Spleen (tissue), 11 donors: ENCODE measurements around the gene IFI16. TPM values are rescaled to one million over a fixed set of nuclear protein-coding genes. Genes with fewer than 3 reads are reported as not detected.

Experiments used
- DNase-seq: peaks from one replicate; pipeline ENCODE4 v3.0.0-alpha.2; 2020
- H3K27ac ChIP-seq, 8 donors: fragments of 200-600 bp; sonication (generic) in 7 of 8; 1 replicate in 4 of 8; 2 replicates in 4 of 8; pipeline versions ENCODE4 v1.5.0 to v1.8.0; 2016 to 2021; ENCODE audit warnings: inconsistent platforms in 4 of 8, mild to moderate bottlenecking in 4 of 8, moderate library complexity in 1 of 8
- H3K27me3 ChIP-seq, 7 donors: fragments of 200-600 bp; sonication (generic) in 6 of 7; replicated peaks in 1 of 7; 1 replicate in 4 of 7; 2 replicates in 3 of 7; pipeline versions ENCODE4 v1.5.0 to v1.8.0; 2016 to 2021; ENCODE audit warnings: inconsistent platforms in 3 of 7, mild to moderate bottlenecking in 1 of 7
- H3K36me3 ChIP-seq, 6 donors: fragments of 200-600 bp; sonication (generic) in 5 of 6; 1 replicate in 4 of 6; 2 replicates in 2 of 6; pipeline versions ENCODE4 v1.5.0 to v1.8.0; 2016 to 2021; ENCODE audit warnings: inconsistent platforms in 2 of 6
- H3K4me1 ChIP-seq, 6 donors: fragments of 200-600 bp; sonication (generic) in 5 of 6; 1 replicate in 3 of 6; 2 replicates in 3 of 6; pipeline versions ENCODE4 v1.5.0 to v1.8.0; 2016 to 2021; ENCODE audit warnings: inconsistent platforms in 3 of 6
- H3K4me3 ChIP-seq, 8 donors: fragments of 200-600 bp; sonication (generic) in 7 of 8; 1 replicate in 4 of 8; 2 replicates in 4 of 8; pipeline versions ENCODE4 v1.5.0 to v1.8.0; 2016 to 2021; ENCODE audit warnings: inconsistent platforms in 4 of 8, mild to moderate bottlenecking in 4 of 8, moderate library complexity in 2 of 8
- H3K9me3 ChIP-seq, 8 donors: fragments of 200-600 bp; sonication (generic) in 7 of 8; 1 replicate in 4 of 8; 2 replicates in 4 of 8; pipeline versions ENCODE4 v1.5.0 to v1.8.0; 2016 to 2021; ENCODE audit warnings: inconsistent platforms in 4 of 8
- CTCF ChIP-seq, 11 experiments: fragments of 200-600 bp in 7 of 11; fragments of 450-650 bp in 4 of 11; sonication (generic) in 4 of 11; IDR thresholded peaks in 8 of 11; conservative IDR thresholded peaks in 3 of 11; 1 replicate in 7 of 11; 2 replicates in 4 of 11; pipeline versions ENCODE4 v1.4.0 to v1.8.0; 2016 to 2021; ENCODE audit warnings: antibody characterized with exemption in 11 of 11, inconsistent platforms in 4 of 11, mild to moderate bottlenecking in 1 of 11
- POLR2A ChIP-seq, 3 donors: fragments of 450-650 bp; IDR thresholded peaks; one replicate each; pipeline ENCODE4 v1.5.1; 2017; ENCODE audit warnings: antibody characterized with exemption in 3 of 3, mild to moderate bottlenecking in 1 of 3
- POLR2AphosphoS5 ChIP-seq, 3 donors: sonication (generic); formaldehyde crosslinking; IDR thresholded peaks; one replicate each; pipeline ENCODE4 v1.5.1; 2017; ENCODE audit warnings: antibody characterized with exemption in 3 of 3
- WGBS, 5 donors: extraction: QIAGEN DNeasy Blood & Tissue Kit in 3 of 5; methylation state at CpG; one replicate each; pipeline versions ENCODE4 v1.1.5 to v1.1.7; 2013 to 2018; 5-methylcytosine and 5-hydroxymethylcytosine counted together
- intact Hi-C: fragments of 100-400 bp; cut with DNase I; formaldehyde crosslinking; loops from one replicate; pipeline ENCODE4 v1.15.0; 2023; ENCODE audit warnings: low total_unique reads
- polyA plus RNA-seq, 3 donors: library from polyadenylated mRNA; stranded (reverse); fragments of 200-250 nt; gene quantifications; one replicate each; pipeline ENCODE4 v1.2.1, GENCODE V29; 2013
- total RNA-seq, 7 donors: library from RNA; depleted of rRNA in 3 of 7; stranded (reverse); fragments of >200 nt in 3 of 7; fragmentation: NEBNext Ultra II Directional in 4 of 7; extraction: Animal tissue kit (Norgen Biotek cat#: 25700) in 4 of 7; gene quantifications; one replicate each; pipeline versions ENCODE4 v1.1.0 to v1.2.1, GENCODE V29; 2016 to 2021
- donor health status: healthy with polysubstance abuse.
- donor health status: DM: no; HTN: no; CAD: no; lungs with moderate emphysema.
- donor health status: DM: no; HTN: no; CAD: no.
- donor health status: Bipolar disorder and iron deficiency.
- donor health status: healthy.
- donor health status: DM: no; HTN: no; CAD: no.
- donor health status: DM: yes; HTN: yes; CAD: no.

IFI16 gene
- total and polyA plus RNA-seq, 10 donors = 155 to 205 (median 176) TPM

GRCh38 chr1:159084867-159085266 lies 75.2 kb downstream of the IFI16 start:
- Histone ChIP-seq H3K9me3 (no peaks in the 10 kb centered on the region), H3K27me3 (no peaks in the 10 kb centered on the region), H3K27ac (peak overlapping the region in 7 of 8 donors; percentile 52 to 90 (median 76)), H3K4me3 (peak overlapping the region in 1 of 8 donors; percentile 26), H3K4me1 (peaks cover 0 to 38% (median 15%) of the 10 kb centered on the region in 6 donors), H3K36me3 (no peaks in the 10 kb centered on the region)
- DNase-seq = no peak
- 54 to 82% (median 77%) methylated on average over 3 of the region's 3 CpGs for WGBS, 5 donors
- peak in 1 of 3 donors; percentile 53 for TF ChIP-seq POLR2AphosphoS5 (IDR thresholded peaks at IDR 0.05)
- no peak for TF ChIP-seq POLR2A (IDR thresholded peaks at IDR 0.05)
- TF ChIP-seq CTCF (IDR thresholded peaks at IDR 0.05 in 8 of 11, conservative IDR thresholded peaks at IDR 0.05 in 3 of 11) = no peak
- intact Hi-C loops = no loop called here

- H3K4me1 ChIP-seq = peaks cover 0 to 68% (median 24%) of the 10 kb centered on the region in 6 donors
- peak overlapping the region in 7 of 8 donors; percentile 21 to 90 (median 55) for H3K27ac ChIP-seq
- no peaks in the 10 kb centered on the region for H3K36me3 ChIP-seq
- no peak for DNase-seq
- 23 to 37% (median 26%) methylated on average over 2 of the region's 2 CpGs for WGBS, 5 donors
- no peak overlapping the region for H3K4me3 ChIP-seq
- intact Hi-C loops = no loop called here
- no peaks in the 10 kb centered on the region for H3K9me3 ChIP-seq
- no peaks in the 10 kb centered on the region for H3K27me3 ChIP-seq
- TF ChIP-seq POLR2A (IDR thresholded peaks at IDR 0.05) (no peak), POLR2AphosphoS5 (IDR thresholded peaks at IDR 0.05) (no peak), CTCF (IDR thresholded peaks at IDR 0.05 in 8 of 11, conservative IDR thresholded peaks at IDR 0.05 in 3 of 11) (no peak)
Observed at GRCh38 chr1:159088050-159088449, 78.3 kb downstream of the IFI16 start.

GRCh38 chr1:159088546-159089183 lies 79.0 kb downstream of the IFI16 start:
- H3K9me3 ChIP-seq = no peaks in the 10 kb centered on the region
- H3K36me3 ChIP-seq = no peaks in the 10 kb centered on the region
- H3K27me3 ChIP-seq = no peaks in the 10 kb centered on the region
- intact Hi-C loops = no loop called here
- H3K4me3 ChIP-seq = no peak overlapping the region
- peak overlapping the region in 7 of 8 donors; percentile 21 to 90 (median 55) for H3K27ac ChIP-seq
- peaks cover 0 to 69% (median 24%) of the 10 kb centered on the region in 6 donors for H3K4me1 ChIP-seq
- DNase-seq = no peak
- TF ChIP-seq POLR2A (IDR thresholded peaks at IDR 0.05) (no peak), POLR2AphosphoS5 (IDR thresholded peaks at IDR 0.05) (no peak), CTCF (IDR thresholded peaks at IDR 0.05 in 8 of 11, conservative IDR thresholded peaks at IDR 0.05 in 3 of 11) (no peak)
- 70 to 82% (median 73%) methylated on average over 6 of the region's 6 CpGs for WGBS, 5 donors

GRCh38 chr1:159089184-159089791 lies 79.6 kb downstream of the IFI16 start:
- intact Hi-C loops = no loop called here
- Histone ChIP-seq H3K9me3 (no peaks in the 10 kb centered on the region), H3K4me1 (peaks cover 0 to 66% (median 24%) of the 10 kb centered on the region in 6 donors), H3K36me3 (no peaks in the 10 kb centered on the region), H3K4me3 (no peak overlapping the region), H3K27me3 (no peaks in the 10 kb centered on the region), H3K27ac (peak overlapping the region in 6 of 8 donors; percentile 35 to 90 (median 58))
- TF ChIP-seq CTCF (IDR thresholded peaks at IDR 0.05 in 8 of 11, conservative IDR thresholded peaks at IDR 0.05 in 3 of 11) (peak; percentile 50 to 81 (median 72)), POLR2AphosphoS5 (IDR thresholded peaks at IDR 0.05) (no peak)
- 83 to 95% (median 91%) methylated on average over 4 of the region's 4 CpGs for WGBS, 5 donors
- no peak for DNase-seq
